Panc1 (cell line): ENCODE measurements around the gene SHROOM2. TPM values are rescaled to one million over a fixed set of nuclear protein-coding genes. Genes with fewer than 3 reads are reported as not detected.

Experiments
- ATAC-seq: fragments of 200-7000 bp; cut with Tn5 transposase; 2 replicates; pipeline ENCODE4 v1.9.1; 2020; ENCODE audit warnings: mild to moderate bottlenecking, moderate library complexity
- BruUV-seq: library from RNA; stranded (reverse); fragments of 400-500 nt; replicated peaks from 2 replicates; lab custom pipeline; 2021; lab: Mats Ljungman, UMichigan
- CTCF ChIA-PET: fragments of 300-600 bp; sonication (Branson Sonifier 250); formaldehyde crosslinking; loops from one replicate; lab custom pipeline; 2022; ENCODE audit warnings: antibody characterized with exemption; lab: Charles Lee
- POLR2A ChIA-PET: fragments of 300-600 bp; sonication (Branson Sonifier 250); formaldehyde crosslinking; loops from one replicate; lab custom pipeline; 2022; ENCODE audit warnings: antibody characterized with exemption; lab: Charles Lee
- DNase-seq: peaks from one replicate; pipeline ENCODE4 v3.0.0-alpha.2; 2010; ENCODE audit warnings: low read depth, low spot score
- H3K27ac ChIP-seq: 2 replicates; pipeline ENCODE4 v1.5.1; 2011; ENCODE audit warnings: mild to moderate bottlenecking, low read length, inconsistent platforms
- H3K27me3 ChIP-seq: fragments of 200-500 bp; sonication (Bioruptor generic); 2 replicates; pipeline ENCODE4 v1.6.0; 2014; ENCODE audit warnings: low read length, inconsistent platforms; ENCODE audit not compliant: control insufficient read depth, insufficient read depth
- H3K36me3 ChIP-seq: fragments of 200-500 bp; sonication (Bioruptor generic); 2 replicates; pipeline ENCODE4 v1.5.1; 2014; ENCODE audit warnings: inconsistent platforms, mild to moderate bottlenecking, low read length, moderate library complexity; ENCODE audit not compliant: control insufficient read depth, insufficient read depth
- H3K4me1 ChIP-seq: 2 replicates; pipeline ENCODE4 v1.5.1; 2011; ENCODE audit warnings: inconsistent platforms, mild to moderate bottlenecking, low read length, moderate library complexity; ENCODE audit not compliant: control insufficient read depth, insufficient read depth
- H3K4me3 ChIP-seq, 2 experiments: 2 replicates each; pipeline ENCODE4 v1.5.1; 2011 to 2012; ENCODE audit warnings: low read depth in 2 of 2, low read length in 2 of 2, mild to moderate bottlenecking in 2 of 2, inconsistent platforms in 1 of 2, moderate library complexity in 1 of 2
- H3K9me3 ChIP-seq: fragments of 200-500 bp; sonication (Bioruptor generic); 2 replicates; pipeline ENCODE4 v1.5.1; 2014; ENCODE audit warnings: low read depth, mild to moderate bottlenecking, inconsistent platforms, low read length, moderate library complexity; ENCODE audit not compliant: control insufficient read depth, insufficient read depth
- CTCF ChIP-seq: fragments of 450-650 bp; IDR thresholded peaks from 2 replicates; pipeline ENCODE4 v1.5.1; 2017; ENCODE audit warnings: mild to moderate bottlenecking
- POLR2AphosphoS5 ChIP-seq: IDR thresholded peaks from 2 replicates; pipeline ENCODE4 v1.6.1; 2012; ENCODE audit warnings: mild to moderate bottlenecking, low read depth, low read length, moderate library complexity
- REST ChIP-seq, 2 experiments: IDR thresholded peaks; 2 replicates each; pipeline ENCODE4 v1.6.1; 2011 to 2012; ENCODE audit warnings: low read depth in 2 of 2, control low read depth in 1 of 2, low read length in 1 of 2, mild to moderate bottlenecking in 1 of 2, moderate library complexity in 1 of 2; ENCODE audit not compliant: insufficient read depth in 1 of 2
- SIN3A ChIP-seq: IDR thresholded peaks from 2 replicates; pipeline ENCODE4 v1.6.1; 2012; ENCODE audit warnings: low read depth, mild to moderate bottlenecking, low read length, moderate library complexity, borderline replicate concordance; ENCODE audit not compliant: insufficient read depth
- TCF7L2 ChIP-seq: IDR thresholded peaks from 2 replicates; pipeline ENCODE4 v1.6.1; 2011; ENCODE audit warnings: mild to moderate bottlenecking, low read depth, low read length, inconsistent platforms
- in situ Hi-C: cut with HindIII; loops from 2 replicates; pipeline ENCODE4 v1.10.0; 2016; ENCODE audit warnings: low sequenced_read_pairs, low pct_unique_long_range_greater_than_20kb
- intact Hi-C: fragments of 100-400 bp; cut with micrococcal nuclease; formaldehyde crosslinking; loops from one replicate; pipeline ENCODE4 v1.10.0; 2022; ENCODE audit not compliant: unreplicated experiment
- total RNA-seq: library from RNA; stranded (reverse); gene quantifications from one replicate; pipeline ENCODE4 v1.2.1, GENCODE V29; 2021; ENCODE audit not compliant: unreplicated experiment

SHROOM2 gene
- total RNA-seq, 1 experiment from 2014 or later, result 0.72 TPM

- POLR2A ChIA-PET, result no interaction called here
- ATAC-seq (no peak), DNase-seq (no peak)
- no peak overlapping the region for H3K27ac ChIP-seq
- TF ChIP-seq POLR2AphosphoS5 (no peak), SIN3A (no peak), REST (IDR thresholded peaks at IDR 0.05; ENCODE audit: insufficient read depth in 1 of 2, low read depth in 2 of 2, low read length in 1 of 2) (no peak), TCF7L2 (no peak), CTCF (no peak)
- BruUV-seq, result no TSS peak
- H3K36me3 ChIP-seq, result no peaks in the 10 kb centered on the region
- H3K27me3 ChIP-seq, result no peaks in the 10 kb centered on the region
- intact Hi-C loops (no loop called here), in situ Hi-C loops (no loop called here)
- no peak overlapping the region for H3K4me3 ChIP-seq
- H3K4me1 ChIP-seq, result no peaks in the 10 kb centered on the region
- H3K9me3 ChIP-seq, result no peaks in the 10 kb centered on the region
- CTCF ChIA-PET, result no interaction called here
Observed at GRCh38 chrX:9927698-9928482, 141.7 kb downstream of the SHROOM2 start.

- in situ Hi-C loops, result no loop called here
Observed at GRCh38 chrX:9935436-9935835, 149.2 kb downstream of the SHROOM2 start.

More at GRCh38 chrX:9935436-9935835, 149.2 kb downstream of the SHROOM2 start:
- POLR2A ChIA-PET, result no interaction called here
- Histone ChIP-seq H3K4me3 (no peak overlapping the region), H3K36me3 (no peaks in the 10 kb centered on the region), H3K27me3 (no peaks in the 10 kb centered on the region), H3K4me1 (no peaks in the 10 kb centered on the region), H3K9me3 (no peaks in the 10 kb centered on the region), H3K27ac (no peak overlapping the region)
- no peak for DNase-seq
- ATAC-seq, result no peak
- intact Hi-C loops, result no loop called here
- BruUV-seq, result no TSS peak
- CTCF ChIA-PET, result no interaction called here
- TF ChIP-seq TCF7L2 (no peak), CTCF (no peak), POLR2AphosphoS5 (no peak), SIN3A (no peak), REST (IDR thresholded peaks at IDR 0.05; ENCODE audit: insufficient read depth in 1 of 2, low read depth in 2 of 2, low read length in 1 of 2) (no peak)
